Hepatocyte (in vitro differentiated cells): Measurements from ENCODE around the gene SNX19. TPM values are rescaled to one million over a fixed set of nuclear protein-coding genes. Genes with fewer than 3 reads are reported as not detected.

Experiments used
- DNase-seq: peaks from one replicate; pipeline ENCODE4 v3.0.0-alpha.2; 2016; ENCODE audit warnings: low spot score
- H2AFZ ChIP-seq: fragments of 200-600 bp; sonication (generic); 2 replicates; pipeline ENCODE4 v1.6.0; 2016; ENCODE audit warnings: antibody characterized with exemption, mild to moderate bottlenecking
- H3K27ac ChIP-seq: fragments of 200-600 bp; sonication (generic); 2 replicates; pipeline ENCODE4 v1.5.1; 2016; ENCODE audit warnings: mild to moderate bottlenecking
- H3K27me3 ChIP-seq: fragments of 200-600 bp; sonication (generic); 2 replicates; pipeline ENCODE4 v1.6.1; 2016
- H3K36me3 ChIP-seq: fragments of 200-600 bp; sonication (generic); replicated peaks from 2 replicates; pipeline ENCODE4 v1.5.1; 2016; ENCODE audit warnings: low read depth; ENCODE audit not compliant: insufficient read depth
- H3K4me1 ChIP-seq: fragments of 200-600 bp; sonication (generic); 2 replicates; pipeline ENCODE4 v1.5.1; 2016; ENCODE audit warnings: mild to moderate bottlenecking, moderate library complexity; ENCODE audit not compliant: insufficient read depth
- H3K4me2 ChIP-seq: fragments of 200-600 bp; sonication (generic); 2 replicates; pipeline ENCODE4 v1.6.0; 2016
- H3K4me3 ChIP-seq: fragments of 200-600 bp; sonication (generic); 2 replicates; pipeline ENCODE4 v1.5.1; 2016; ENCODE audit warnings: mild to moderate bottlenecking
- H3K79me2 ChIP-seq: fragments of 200-600 bp; sonication (generic); 2 replicates; pipeline ENCODE4 v1.6.0; 2017; ENCODE audit warnings: mild to moderate bottlenecking
- H3K9me2 ChIP-seq: fragments of 200-600 bp; sonication (generic); replicated peaks from 2 replicates; pipeline ENCODE4 v1.6.0; 2017; ENCODE audit warnings: mild to moderate bottlenecking; ENCODE audit not compliant: insufficient read depth
- H3K9me3 ChIP-seq: fragments of 200-600 bp; sonication (generic); 2 replicates; pipeline ENCODE4 v1.5.1; 2016; ENCODE audit warnings: low read depth, mild to moderate bottlenecking
- H4K20me1 ChIP-seq: fragments of 200-600 bp; sonication (generic); 2 replicates; pipeline ENCODE4 v1.6.0; 2016; ENCODE audit warnings: mild to moderate bottlenecking; ENCODE audit not compliant: insufficient read depth, poor library complexity, severe bottlenecking
- EZH2 ChIP-seq: fragments of 200-600 bp; sonication (generic); IDR thresholded peaks from 2 replicates; pipeline ENCODE4 v1.6.1; 2016; ENCODE audit warnings: antibody characterized with exemption, mild to moderate bottlenecking, borderline replicate concordance
- EZH2phosphoT487 ChIP-seq: fragments of 200-600 bp; sonication (generic); IDR thresholded peaks from one replicate; pipeline ENCODE4 v1.6.1; 2018; ENCODE audit warnings: antibody characterized with exemption, mild to moderate bottlenecking, low read depth, moderate library complexity; ENCODE audit not compliant: unreplicated experiment, severe bottlenecking
- WGBS: methylation state at CpG from one replicate; pipeline ENCODE4 v1.1.6; 2016; ENCODE audit warnings: low lambda C conversion rate; ENCODE audit errors: missing lambda C conversion rate; 5-methylcytosine and 5-hydroxymethylcytosine counted together
- polyA plus RNA-seq: library from polyadenylated mRNA; unstranded; fragments of >200 nt; fragmentation: Nextera tagmentation; extraction: Ambion mirVana; gene quantifications from 2 replicates; pipeline ENCODE4 v1.2.1, GENCODE V29; 2016
- total RNA-seq: library from RNA; depleted of rRNA; stranded (reverse); fragments of >200 nt; gene quantifications from 2 replicates; pipeline ENCODE4 v1.2.3, GENCODE V29; 2014
- TF ChIP-seq, protein P1 (sequence below): fragments of 200-600 bp; sonication (generic); IDR thresholded peaks from 2 replicates; pipeline ENCODE4 v1.5.1; 2016; ENCODE audit warnings: antibody characterized with exemption, mild to moderate bottlenecking; ENCODE audit not compliant: poor library complexity

Gene SNX19
- total and polyA plus RNA-seq, 2 experiments from 2014 or later: 40.6 to 64.3 TPM

DNA sequence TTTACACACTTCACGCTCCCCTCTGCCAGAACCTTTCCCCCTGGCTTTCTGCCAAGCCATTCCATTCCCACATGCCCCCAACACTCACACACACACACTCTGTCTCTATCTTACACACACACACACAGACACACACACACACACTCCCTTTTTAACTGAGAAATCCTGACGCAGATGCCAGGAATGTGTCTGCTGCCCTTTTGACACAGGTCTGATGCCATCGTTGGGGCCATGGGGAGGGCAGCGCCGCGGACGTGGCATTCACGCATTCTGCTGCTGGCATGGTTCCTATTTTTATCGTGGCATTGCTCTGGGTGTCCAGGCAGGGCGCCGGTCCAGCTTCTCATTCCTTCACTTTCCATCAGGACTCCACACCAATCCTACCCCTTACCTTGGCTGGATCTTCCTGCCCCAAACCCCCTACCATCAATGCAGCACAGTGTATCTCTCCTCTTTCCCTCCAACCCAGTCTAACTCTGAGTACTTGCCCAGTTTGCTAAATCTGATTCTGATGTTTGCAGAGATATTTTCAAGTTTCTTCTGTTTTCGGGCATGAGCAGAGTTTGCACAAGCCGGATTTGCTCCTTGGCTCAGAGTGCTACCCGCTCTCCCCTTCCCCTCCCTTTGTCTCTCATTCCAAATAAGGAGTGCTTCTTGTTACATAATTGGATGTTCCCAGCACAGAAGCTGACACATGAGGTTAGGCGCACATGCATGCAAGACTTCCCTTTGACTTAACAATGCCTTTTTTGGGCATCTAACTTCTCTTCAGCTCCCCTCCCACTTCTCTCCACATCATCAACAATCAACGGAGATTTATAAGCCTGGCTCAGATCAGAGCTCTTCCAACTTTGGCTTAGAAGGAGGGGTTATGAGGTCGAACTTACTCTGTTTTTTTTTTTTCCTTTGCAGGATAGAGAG is 18.8 kb downstream of the SNX19 start:
- no peaks in the 10 kb centered on the region for H3K27me3 ChIP-seq
- no peaks in the 10 kb centered on the region for H3K79me2 ChIP-seq
- DNase-seq: peak; percentile 16
- H3K36me3 ChIP-seq: no peaks in the 10 kb centered on the region
- H3K4me3 ChIP-seq: no peak overlapping the region
- peak overlapping the region; percentile 77 for H3K27ac ChIP-seq
- H3K4me2 ChIP-seq: no peak overlapping the region
- no peak for TF ChIP-seq EZH2phosphoT487
- no peak for TF ChIP-seq EZH2
- TF ChIP-seq, protein P1, sequence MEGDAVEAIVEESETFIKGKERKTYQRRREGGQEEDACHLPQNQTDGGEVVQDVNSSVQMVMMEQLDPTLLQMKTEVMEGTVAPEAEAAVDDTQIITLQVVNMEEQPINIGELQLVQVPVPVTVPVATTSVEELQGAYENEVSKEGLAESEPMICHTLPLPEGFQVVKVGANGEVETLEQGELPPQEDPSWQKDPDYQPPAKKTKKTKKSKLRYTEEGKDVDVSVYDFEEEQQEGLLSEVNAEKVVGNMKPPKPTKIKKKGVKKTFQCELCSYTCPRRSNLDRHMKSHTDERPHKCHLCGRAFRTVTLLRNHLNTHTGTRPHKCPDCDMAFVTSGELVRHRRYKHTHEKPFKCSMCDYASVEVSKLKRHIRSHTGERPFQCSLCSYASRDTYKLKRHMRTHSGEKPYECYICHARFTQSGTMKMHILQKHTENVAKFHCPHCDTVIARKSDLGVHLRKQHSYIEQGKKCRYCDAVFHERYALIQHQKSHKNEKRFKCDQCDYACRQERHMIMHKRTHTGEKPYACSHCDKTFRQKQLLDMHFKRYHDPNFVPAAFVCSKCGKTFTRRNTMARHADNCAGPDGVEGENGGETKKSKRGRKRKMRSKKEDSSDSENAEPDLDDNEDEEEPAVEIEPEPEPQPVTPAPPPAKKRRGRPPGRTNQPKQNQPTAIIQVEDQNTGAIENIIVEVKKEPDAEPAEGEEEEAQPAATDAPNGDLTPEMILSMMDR: no peak
- H3K9me3 ChIP-seq: no peaks in the 10 kb centered on the region
- H3K9me2 ChIP-seq: no peaks in the 10 kb centered on the region
- 83% methylated on average over 17 of the region's 17 CpGs for WGBS
- no peaks in the 10 kb centered on the region for H3K4me1 ChIP-seq
- H4K20me1 ChIP-seq: no peaks in the 10 kb centered on the region
- no peak overlapping the region for H2AFZ ChIP-seq

DNA sequence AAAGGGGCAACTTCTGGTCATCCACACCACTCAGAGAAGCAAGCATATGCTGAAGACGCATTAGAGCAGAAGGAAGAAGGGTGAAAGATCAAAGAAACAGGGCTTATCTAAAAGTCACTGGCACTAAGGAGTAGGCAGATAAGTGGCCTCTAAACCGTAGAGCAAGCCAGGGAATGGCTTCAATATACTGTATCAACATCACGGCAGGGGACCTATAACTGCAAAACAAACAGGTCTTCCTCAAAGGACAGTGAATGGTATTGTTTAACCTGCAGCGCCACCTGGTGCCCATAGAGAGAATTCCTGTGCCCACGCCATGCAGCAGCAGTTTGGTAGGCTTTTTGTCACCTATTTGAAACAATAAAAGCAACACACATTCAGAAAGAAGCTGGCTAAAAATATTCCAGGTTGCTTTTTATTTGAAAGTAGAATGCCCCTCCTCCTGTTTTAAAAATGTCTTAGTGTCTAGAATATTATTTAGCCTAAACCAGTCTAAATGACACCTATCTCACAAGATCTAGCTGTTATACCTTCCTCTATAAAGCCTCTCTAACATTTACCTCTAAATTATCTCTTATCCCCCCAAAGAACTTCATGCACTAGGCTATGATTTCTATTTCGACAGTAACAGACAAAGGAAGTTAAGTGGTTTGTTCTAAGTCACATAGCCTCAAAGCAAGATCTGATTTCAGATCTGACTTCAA is 21.8 kb downstream of the SNX19 start:
- Histone ChIP-seq H3K27me3 (no peaks in the 10 kb centered on the region), H3K4me3 (no peak overlapping the region), H3K4me2 (no peak overlapping the region), H3K36me3 (no peaks in the 10 kb centered on the region), H2AFZ (no peak overlapping the region), H3K9me3 (no peaks in the 10 kb centered on the region), H3K27ac (no peak overlapping the region), H3K9me2 (no peaks in the 10 kb centered on the region), H3K79me2 (no peaks in the 10 kb centered on the region), H4K20me1 (no peaks in the 10 kb centered on the region), H3K4me1 (no peaks in the 10 kb centered on the region)
- DNase-seq: peak; percentile 83
- 20% methylated on average over 6 of the region's 6 CpGs for WGBS
- TF ChIP-seq EZH2: no peak
- TF ChIP-seq, protein P1: peak; percentile 93

DNA sequence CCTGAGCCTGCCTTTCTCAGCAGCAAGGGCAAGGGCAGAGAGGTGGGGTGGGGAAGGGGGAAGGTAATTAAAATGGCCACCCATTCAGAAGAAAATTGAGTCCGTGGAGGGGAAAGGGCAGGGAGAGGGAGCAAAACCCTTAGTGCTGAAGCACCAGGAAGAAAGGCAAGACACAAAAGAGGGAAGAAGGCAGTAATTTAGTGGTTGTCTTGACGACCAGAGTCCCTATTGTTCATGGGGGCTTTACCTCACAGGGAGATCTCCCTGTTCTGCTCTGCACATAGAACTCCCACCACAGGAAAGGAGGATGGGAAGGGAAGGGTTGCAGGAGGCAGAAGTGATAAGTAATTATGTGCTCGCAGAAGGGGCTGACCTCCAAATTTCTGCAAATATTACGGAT is 23.4 kb downstream of the SNX19 start:
- Histone ChIP-seq H2AFZ (no peak overlapping the region), H3K9me3 (no peaks in the 10 kb centered on the region), H3K79me2 (no peaks in the 10 kb centered on the region), H3K27ac (no peak overlapping the region), H3K4me3 (no peak overlapping the region), H3K4me2 (no peak overlapping the region), H3K4me1 (no peaks in the 10 kb centered on the region), H4K20me1 (no peaks in the 10 kb centered on the region), H3K27me3 (no peaks in the 10 kb centered on the region), H3K36me3 (no peaks in the 10 kb centered on the region), H3K9me2 (no peaks in the 10 kb centered on the region)
- TF ChIP-seq, protein P1: no peak
- TF ChIP-seq EZH2 (no peak), EZH2phosphoT487 (no peak)
- WGBS: 42% methylated on average over 4 of the region's 4 CpGs
- no peak for DNase-seq
